Measurements from ENCODE around the gene NUSAP1.
"Not testable (repeated sequence)": the region's sequence is repeated elsewhere in the genome, so short reads cannot be mapped to it uniquely, and the experiment has no call there.

The NUSAP1 gene

GRCh38 chr15:41416742-41417417 is 84.2 kb downstream of the NUSAP1 start, which contains the start of gene RTF1:
RTF1 (plus strand) TSS chr15:41417095; CDS start chr15:41417116, 21 bp downstream.
- DNase-seq (ENCODE audit: extremely low read depth, low read depth) = peak; percentile 70
- no peak for TF ChIP-seq CTCF (IDR thresholded peaks at IDR 0.05; ENCODE audit: low read depth, low read length)

- no peak for TF ChIP-seq CTCF (IDR thresholded peaks at IDR 0.05; ENCODE audit: low read depth, low read length)
- no peak for DNase-seq (ENCODE audit: extremely low read depth, low read depth)
These were observed 84.9 kb downstream of the NUSAP1 start for GRCh38 chr15:41417418-41418195.

- no peak for DNase-seq (ENCODE audit: extremely low read depth, low read depth)
These were observed 91.4 kb downstream of the NUSAP1 start for GRCh38 chr15:41423979-41424659.

GRCh38 chr15:41424809-41425208 is 92.1 kb downstream of the NUSAP1 start:
- TF ChIP-seq CTCF (IDR thresholded peaks at IDR 0.05; ENCODE audit: low read depth, low read length) = no peak
- no peak for DNase-seq (ENCODE audit: extremely low read depth, low read depth)

More at GRCh38 chr15:41423979-41424659, 91.4 kb downstream of the NUSAP1 start:
- TF ChIP-seq CTCF (IDR thresholded peaks at IDR 0.05; ENCODE audit: low read depth, low read length) = no peak

GRCh38 chr15:41425907-41426306 is 93.2 kb downstream of the NUSAP1 start:
- DNase-seq (ENCODE audit: extremely low read depth, low read depth) = not testable (repeated sequence)

- DNase-seq (ENCODE audit: extremely low read depth, low read depth) = no peak
These were observed 96.6 kb downstream of the NUSAP1 start for GRCh38 chr15:41429003-41429890.

More at GRCh38 chr15:41429003-41429890, 96.6 kb downstream of the NUSAP1 start:
- no peak for TF ChIP-seq CTCF (IDR thresholded peaks at IDR 0.05; ENCODE audit: low read depth, low read length)
